Measurements from ENCODE around the gene PHETA2. TPM values are rescaled to one million over a fixed set of nuclear protein-coding genes. Genes with fewer than 3 reads are reported as not detected.

PHETA2 gene
- total and polyA plus RNA-seq, 2 of the 13 experiments (the other 11 are each of a cell fraction or from before 2014, with no cell fraction given) = 0.07 TPM; not detected in 1

GRCh38 chr22:42070517-42071422 is 3.3 kb upstream of the PHETA2 start, which contains the start of gene NAGA (continued):
- TF ChIP-seq, protein P1, sequence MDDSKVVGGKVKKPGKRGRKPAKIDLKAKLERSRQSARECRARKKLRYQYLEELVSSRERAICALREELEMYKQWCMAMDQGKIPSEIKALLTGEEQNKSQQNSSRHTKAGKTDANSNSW (CRISPR knock-in tag; IDR thresholded peaks at IDR 0.05; ENCODE audit: borderline replicate concordance) = peak; percentile 71; the same call in 1 of the 2 replicates
- no peak for TF ChIP-seq EP300 (IDR thresholded peaks at IDR 0.05; ENCODE audit: low read depth in 2 of 2, low read length in 2 of 2)
- TF ChIP-seq EP300 (CRISPR knock-in tag; IDR thresholded peaks at IDR 0.05; ENCODE audit: borderline replicate concordance) = no peak; the same call in 1 of the 2 replicates
- TF ChIP-seq NONO (IDR thresholded peaks at IDR 0.05) = no peak
- peak; percentile 85 for TF ChIP-seq NONO (CRISPR knock-in tag; conservative IDR thresholded peaks at IDR 0.05)
- TF ChIP-seq, protein P2, sequence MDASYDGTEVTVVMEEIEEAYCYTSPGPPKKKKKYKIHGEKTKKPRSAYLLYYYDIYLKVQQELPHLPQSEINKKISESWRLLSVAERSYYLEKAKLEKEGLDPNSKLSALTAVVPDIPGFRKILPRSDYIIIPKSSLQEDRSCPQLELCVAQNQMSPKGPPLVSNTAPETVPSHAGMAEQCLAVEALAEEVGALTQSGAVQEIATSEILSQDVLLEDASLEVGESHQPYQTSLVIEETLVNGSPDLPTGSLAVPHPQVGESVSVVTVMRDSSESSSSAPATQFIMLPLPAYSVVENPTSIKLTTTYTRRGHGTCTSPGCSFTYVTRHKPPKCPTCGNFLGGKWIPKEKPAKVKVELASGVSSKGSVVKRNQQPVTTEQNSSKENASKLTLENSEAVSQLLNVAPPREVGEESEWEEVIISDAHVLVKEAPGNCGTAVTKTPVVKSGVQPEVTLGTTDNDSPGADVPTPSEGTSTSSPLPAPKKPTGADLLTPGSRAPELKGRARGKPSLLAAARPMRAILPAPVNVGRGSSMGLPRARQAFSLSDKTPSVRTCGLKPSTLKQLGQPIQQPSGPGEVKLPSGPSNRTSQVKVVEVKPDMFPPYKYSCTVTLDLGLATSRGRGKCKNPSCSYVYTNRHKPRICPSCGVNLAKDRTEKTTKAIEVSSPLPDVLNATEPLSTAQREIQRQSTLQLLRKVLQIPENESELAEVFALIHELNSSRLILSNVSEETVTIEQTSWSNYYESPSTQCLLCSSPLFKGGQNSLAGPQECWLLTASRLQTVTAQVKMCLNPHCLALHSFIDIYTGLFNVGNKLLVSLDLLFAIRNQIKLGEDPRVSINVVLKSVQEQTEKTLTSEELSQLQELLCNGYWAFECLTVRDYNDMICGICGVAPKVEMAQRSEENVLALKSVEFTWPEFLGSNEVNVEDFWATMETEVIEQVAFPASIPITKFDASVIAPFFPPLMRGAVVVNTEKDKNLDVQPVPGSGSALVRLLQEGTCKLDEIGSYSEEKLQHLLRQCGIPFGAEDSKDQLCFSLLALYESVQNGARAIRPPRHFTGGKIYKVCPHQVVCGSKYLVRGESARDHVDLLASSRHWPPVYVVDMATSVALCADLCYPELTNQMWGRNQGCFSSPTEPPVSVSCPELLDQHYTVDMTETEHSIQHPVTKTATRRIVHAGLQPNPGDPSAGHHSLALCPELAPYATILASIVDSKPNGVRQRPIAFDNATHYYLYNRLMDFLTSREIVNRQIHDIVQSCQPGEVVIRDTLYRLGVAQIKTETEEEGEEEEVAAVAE (CRISPR knock-in tag; IDR thresholded peaks at IDR 0.05; ENCODE audit: borderline replicate concordance) = peak; percentile 68
- TF ChIP-seq ZFP62 (CRISPR knock-in tag; IDR thresholded peaks at IDR 0.05) = no peak
- peak; percentile 59; the same call in 1 of the 2 replicates for TF ChIP-seq ZNF572 (CRISPR knock-in tag; IDR thresholded peaks at IDR 0.05)
- peak; percentile 60 for TF ChIP-seq ETV5 (CRISPR knock-in tag; IDR thresholded peaks at IDR 0.05; ENCODE audit: borderline replicate concordance)
- TF ChIP-seq KMT2A (CRISPR knock-in tag; IDR thresholded peaks at IDR 0.05) = peak; percentile 84; the same call in 1 of the 2 replicates
- TF ChIP-seq ZNF704 (CRISPR knock-in tag; IDR thresholded peaks at IDR 0.05; ENCODE audit: borderline replicate concordance) = peak; percentile 40; the same call in 1 of the 2 replicates
- TF ChIP-seq, protein P3, sequence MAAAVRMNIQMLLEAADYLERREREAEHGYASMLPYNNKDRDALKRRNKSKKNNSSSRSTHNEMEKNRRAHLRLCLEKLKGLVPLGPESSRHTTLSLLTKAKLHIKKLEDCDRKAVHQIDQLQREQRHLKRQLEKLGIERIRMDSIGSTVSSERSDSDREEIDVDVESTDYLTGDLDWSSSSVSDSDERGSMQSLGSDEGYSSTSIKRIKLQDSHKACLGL (CRISPR knock-in tag; IDR thresholded peaks at IDR 0.05) = peak; percentile 81
- TF ChIP-seq, protein P4, sequence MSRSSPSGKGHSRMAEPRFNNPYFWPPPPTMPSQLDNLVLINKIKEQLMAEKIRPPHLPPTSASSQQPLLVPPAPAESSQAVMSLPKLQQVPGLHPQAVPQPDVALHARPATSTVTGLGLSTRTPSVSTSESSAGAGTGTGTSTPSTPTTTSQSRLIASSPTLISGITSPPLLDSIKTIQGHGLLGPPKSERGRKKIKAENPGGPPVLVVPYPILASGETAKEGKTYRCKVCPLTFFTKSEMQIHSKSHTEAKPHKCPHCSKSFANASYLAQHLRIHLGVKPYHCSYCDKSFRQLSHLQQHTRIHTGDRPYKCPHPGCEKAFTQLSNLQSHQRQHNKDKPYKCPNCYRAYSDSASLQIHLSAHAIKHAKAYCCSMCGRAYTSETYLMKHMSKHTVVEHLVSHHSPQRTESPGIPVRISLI (CRISPR knock-in tag; IDR thresholded peaks at IDR 0.05; ENCODE audit: borderline replicate concordance) = no peak
- peak; percentile 68 for TF ChIP-seq ZSCAN31 (CRISPR knock-in tag; IDR thresholded peaks at IDR 0.05; ENCODE audit: low read depth)
- TF ChIP-seq RBM39 (IDR thresholded peaks at IDR 0.05; ENCODE audit: low read depth, low read length, poor library complexity, severe bottlenecking) = peak; percentile 59
- TF ChIP-seq, protein P5, sequence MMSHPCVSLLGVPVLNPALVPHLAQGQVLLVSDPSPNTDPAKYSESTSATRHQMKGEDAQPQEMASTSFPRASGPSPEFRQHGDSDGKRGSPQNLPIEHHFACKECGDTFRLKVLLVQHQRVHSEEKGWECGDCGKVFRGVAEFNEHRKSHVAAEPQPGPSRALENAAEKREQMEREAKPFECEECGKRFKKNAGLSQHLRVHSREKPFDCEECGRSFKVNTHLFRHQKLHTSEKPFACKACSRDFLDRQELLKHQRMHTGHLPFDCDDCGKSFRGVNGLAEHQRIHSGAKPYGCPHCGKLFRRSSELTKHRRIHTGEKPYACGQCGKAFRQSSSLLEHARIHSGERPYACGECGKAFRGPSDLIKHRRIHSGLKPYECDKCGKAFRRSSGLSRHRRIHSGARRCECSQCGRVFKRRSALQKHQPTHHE (CRISPR knock-in tag; IDR thresholded peaks at IDR 0.05; ENCODE audit: borderline replicate concordance) = peak; percentile 71; the same call in 1 of the 2 replicates
- no peak for TF ChIP-seq ZNF207 (IDR thresholded peaks at IDR 0.05; ENCODE audit: borderline replicate concordance)
- no peak for TF ChIP-seq ZSCAN20 (CRISPR knock-in tag; IDR thresholded peaks at IDR 0.05; ENCODE audit: borderline replicate concordance)
- peak; percentile 93; the same call in 1 of the 2 replicates for TF ChIP-seq NFKB2 (CRISPR knock-in tag; IDR thresholded peaks at IDR 0.05; ENCODE audit: borderline replicate concordance)
